T-helper 1 cell treated with Interleukin-12 subunit alpha and Interleukin-12 subunit beta and Interleukin-4 antibody, amounts not matched to agents 30 μg/mL and 1 μg/mL, for 36 hours (primary cell): ENCODE data around the gene XRCC1.
"Not testable (repeated sequence)": the region's sequence is repeated elsewhere in the genome, so short reads cannot be mapped to it uniquely, and the experiment has no call there.

Experiments
- H3K27ac Mint-ChIP-seq: one replicate; pipeline ENCODE4 v1.8.0; 2021; ENCODE audit warnings: mild to moderate bottlenecking, mixed read lengths
- H3K27me3 Mint-ChIP-seq: one replicate; pipeline ENCODE4 v1.8.0; 2021; ENCODE audit warnings: low read depth, mixed read lengths
- H3K36me3 Mint-ChIP-seq: one replicate; pipeline ENCODE4 v1.8.0; 2021; ENCODE audit warnings: low read depth, mixed read lengths
- H3K4me1 Mint-ChIP-seq: one replicate; pipeline ENCODE4 v1.8.0; 2021; ENCODE audit warnings: low read depth, mixed read lengths
- H3K4me3 Mint-ChIP-seq: one replicate; pipeline ENCODE4 v1.8.0; 2021; ENCODE audit warnings: mild to moderate bottlenecking, moderate library complexity, mixed read lengths
- H3K9me3 Mint-ChIP-seq: one replicate; pipeline ENCODE4 v1.8.0; 2021; ENCODE audit warnings: mixed read lengths

Gene XRCC1

GRCh38 chr19:43533546-43534304 is 41.6 kb downstream of the XRCC1 start:
- H3K9me3 Mint-ChIP-seq: no peaks in the 10 kb centered on the region
- H3K36me3 Mint-ChIP-seq: peaks cover 11% of the 10 kb centered on the region
- H3K4me3 Mint-ChIP-seq: peak overlapping the region; percentile 93
- H3K27ac Mint-ChIP-seq: peak overlapping the region; percentile 96
- H3K4me1 Mint-ChIP-seq: peaks cover 16% of the 10 kb centered on the region
- H3K27me3 Mint-ChIP-seq: no peaks in the 10 kb centered on the region

- Mint-ChIP-seq H3K27me3 (no peaks in the 10 kb centered on the region), H3K27ac (peak within 1 kb of the TSS; percentile 96), H3K36me3 (peaks cover 5% of the 10 kb centered on the region), H3K9me3 (no peaks in the 10 kb centered on the region), H3K4me1 (peaks cover 16% of the 10 kb centered on the region), H3K4me3 (peak within 1 kb of the TSS; percentile 93)
Measured at GRCh38 chr19:43532962-43533545, 42.3 kb downstream of the XRCC1 start, which contains the start of gene ZNF575. TSS of gene ZNF575 (plus strand) at chr19:43533188. CDS start at chr19:43534423, 1,235 bp downstream.

GRCh38 chr19:43532571-43532961 is 42.8 kb downstream of the XRCC1 start:
- Mint-ChIP-seq H3K36me3 (peaks cover 5% of the 10 kb centered on the region), H3K4me3 (peak overlapping the region; percentile 85), H3K4me1 (peaks cover 20% of the 10 kb centered on the region), H3K27ac (peak overlapping the region; percentile 84), H3K27me3 (no peaks in the 10 kb centered on the region), H3K9me3 (no peaks in the 10 kb centered on the region)

- Mint-ChIP-seq H3K27me3 (no peaks in the 10 kb centered on the region), H3K4me3 (no peak overlapping the region), H3K27ac (no peak overlapping the region), H3K36me3 (no peaks in the 10 kb centered on the region), H3K4me1 (peaks cover 20% of the 10 kb centered on the region), H3K9me3 (no peaks in the 10 kb centered on the region)
Measured at GRCh38 chr19:43527860-43528622, 47.3 kb downstream of the XRCC1 start.

GRCh38 chr19:43526884-43527859 is 48.2 kb downstream of the XRCC1 start, which contains the start of gene ETHE1:
TSS of gene ETHE1 (minus strand) at chr19:43527201. CDS start at chr19:43527177, 24 bp downstream.
- Mint-ChIP-seq H3K9me3 (no peaks in the 10 kb centered on the region), H3K4me1 (peaks cover 19% of the 10 kb centered on the region), H3K27me3 (no peaks in the 10 kb centered on the region), H3K36me3 (peaks cover 3% of the 10 kb centered on the region), H3K27ac (peak within 1 kb of the TSS; percentile 89), H3K4me3 (peak within 1 kb of the TSS; percentile 82)

- peaks cover 18% of the 10 kb centered on the region for H3K4me1 Mint-ChIP-seq
- peaks cover 3% of the 10 kb centered on the region for H3K36me3 Mint-ChIP-seq
- H3K4me3 Mint-ChIP-seq: peak overlapping the region; percentile 82
- peak overlapping the region; percentile 84 for H3K27ac Mint-ChIP-seq
- H3K9me3 Mint-ChIP-seq: no peaks in the 10 kb centered on the region
- no peaks in the 10 kb centered on the region for H3K27me3 Mint-ChIP-seq
Measured at GRCh38 chr19:43525836-43526771, 49.2 kb downstream of the XRCC1 start.

- peaks cover 3% of the 10 kb centered on the region for H3K36me3 Mint-ChIP-seq
- H3K9me3 Mint-ChIP-seq: no peaks in the 10 kb centered on the region
- H3K27me3 Mint-ChIP-seq: no peaks in the 10 kb centered on the region
- peak overlapping the region; percentile 82 for H3K4me3 Mint-ChIP-seq
- peaks cover 18% of the 10 kb centered on the region for H3K4me1 Mint-ChIP-seq
- H3K27ac Mint-ChIP-seq: peak overlapping the region; percentile 84
Measured at GRCh38 chr19:43524922-43525835, 50.1 kb downstream of the XRCC1 start.

- not testable (repeated sequence) for H3K27me3 Mint-ChIP-seq, H3K9me3 Mint-ChIP-seq, H3K27ac Mint-ChIP-seq, H3K36me3 Mint-ChIP-seq, H3K4me3 Mint-ChIP-seq
- H3K4me1 Mint-ChIP-seq: peaks cover 22% of the 10 kb centered on the region
Measured at GRCh38 chr19:43523696-43524095, 51.6 kb downstream of the XRCC1 start.

GRCh38 chr19:43522929-43523328 is 52.4 kb downstream of the XRCC1 start:
- no peak overlapping the region for H3K27ac Mint-ChIP-seq
- peaks cover 6% of the 10 kb centered on the region for H3K36me3 Mint-ChIP-seq
- no peaks in the 10 kb centered on the region for H3K27me3 Mint-ChIP-seq
- H3K4me1 Mint-ChIP-seq: peaks cover 23% of the 10 kb centered on the region
- no peak overlapping the region for H3K4me3 Mint-ChIP-seq
- H3K9me3 Mint-ChIP-seq: no peaks in the 10 kb centered on the region

- H3K4me1 Mint-ChIP-seq: peaks cover 10% of the 10 kb centered on the region
Measured at GRCh38 chr19:43519436-43520088, 55.8 kb downstream of the XRCC1 start.

GRCh38 chr19:43518051-43518450 is 57.3 kb downstream of the XRCC1 start:
- H3K36me3 Mint-ChIP-seq: peaks cover 14% of the 10 kb centered on the region
- peaks cover 9% of the 10 kb centered on the region for H3K4me1 Mint-ChIP-seq
- no peaks in the 10 kb centered on the region for H3K27me3 Mint-ChIP-seq
- H3K4me3 Mint-ChIP-seq: no peak overlapping the region
- H3K9me3 Mint-ChIP-seq: no peaks in the 10 kb centered on the region
- H3K27ac Mint-ChIP-seq: peak overlapping the region; percentile 46

More at GRCh38 chr19:43519436-43520088, 55.8 kb downstream of the XRCC1 start:
- Mint-ChIP-seq H3K9me3 (no peaks in the 10 kb centered on the region), H3K27me3 (no peaks in the 10 kb centered on the region), H3K27ac (peak overlapping the region; percentile 51), H3K36me3 (peaks cover 11% of the 10 kb centered on the region), H3K4me3 (no peak overlapping the region)

- H3K36me3 Mint-ChIP-seq: peaks cover 39% of the 10 kb centered on the region
- not testable (repeated sequence) for H3K9me3 Mint-ChIP-seq, H3K27me3 Mint-ChIP-seq, H3K27ac Mint-ChIP-seq, H3K4me3 Mint-ChIP-seq, H3K4me1 Mint-ChIP-seq
Measured at GRCh38 chr19:43512399-43512798, 62.9 kb downstream of the XRCC1 start.
